ENCODE data around the gene PHLPP1. TPM values are rescaled to one million over a fixed set of nuclear protein-coding genes. Genes with fewer than 3 reads are reported as not detected.

Gene PHLPP1
- total and polyA plus RNA-seq, 2 donors (not counting 1 experiment from before 2014, with no cell fraction given) = 3.6 to 5.0 TPM

- no peak overlapping the region for H3K9ac ChIP-seq (ENCODE audit: insufficient read depth, low read length)
- H3K79me2 ChIP-seq (ENCODE audit: control insufficient read depth, insufficient read depth, low read length) = no peaks in the 10 kb centered on the region
- no peaks in the 10 kb centered on the region for H3K27me3 ChIP-seq (ENCODE audit: control insufficient read depth, insufficient read depth, low read length)
- no peak overlapping the region for H3K4me2 ChIP-seq (ENCODE audit: extremely low read depth, insufficient read depth, low read length)
- no peaks in the 10 kb centered on the region for H3K9me3 ChIP-seq (ENCODE audit: control insufficient read depth, insufficient read depth, low read depth, low read length)
- H3K27ac ChIP-seq (ENCODE audit: insufficient read depth, low read length) = no peak overlapping the region
- H4K20me1 ChIP-seq (ENCODE audit: control insufficient read depth, extremely low read depth, insufficient read depth, low read length) = no peaks in the 10 kb centered on the region
- no peaks in the 10 kb centered on the region for H3K36me3 ChIP-seq (ENCODE audit: control insufficient read depth, insufficient read depth, low read length)
- TF ChIP-seq CTCF (conservative IDR thresholded peaks at IDR 0.05 in 1 of 2, IDR thresholded peaks at IDR 0.05 in 1 of 2; ENCODE audit: low read depth in 1 of 2, low read length in 2 of 2) = no peak
- TF ChIP-seq EZH2 (IDR thresholded peaks at IDR 0.05; ENCODE audit: low read length, missing control alignments) = no peak
- DNase-seq (ENCODE audit: low read depth in 2 of 2) = no peak
- no peaks in the 10 kb centered on the region for H3K4me1 ChIP-seq (ENCODE audit: control insufficient read depth, extremely low read depth, insufficient read depth, low read length)
- no peak overlapping the region for H2AFZ ChIP-seq (ENCODE audit: low read length)
- no peak overlapping the region for H3K4me3 ChIP-seq (replicated peaks in 1 of 4; ENCODE audit: control extremely low read depth in 1 of 4, insufficient read depth in 1 of 4, low read depth in 3 of 4, low read length in 4 of 4)
These were observed 31.4 kb upstream of the PHLPP1 start for GRCh38 chr18:62683935-62684334.

- no peak for DNase-seq (ENCODE audit: low read depth in 2 of 2)
- TF ChIP-seq EZH2 (IDR thresholded peaks at IDR 0.05; ENCODE audit: low read length, missing control alignments) (no peak), CTCF (conservative IDR thresholded peaks at IDR 0.05 in 1 of 2, IDR thresholded peaks at IDR 0.05 in 1 of 2; ENCODE audit: low read depth in 1 of 2, low read length in 2 of 2) (no peak)
- Histone ChIP-seq H3K4me2 (ENCODE audit: extremely low read depth, insufficient read depth, low read length) (no peak overlapping the region), H3K27me3 (ENCODE audit: control insufficient read depth, insufficient read depth, low read length) (peaks cover 3% of the 10 kb centered on the region), H3K36me3 (ENCODE audit: control insufficient read depth, insufficient read depth, low read length) (no peaks in the 10 kb centered on the region), H3K79me2 (ENCODE audit: control insufficient read depth, insufficient read depth, low read length) (no peaks in the 10 kb centered on the region), H4K20me1 (ENCODE audit: control insufficient read depth, extremely low read depth, insufficient read depth, low read length) (no peaks in the 10 kb centered on the region), H3K4me1 (ENCODE audit: control insufficient read depth, extremely low read depth, insufficient read depth, low read length) (no peaks in the 10 kb centered on the region), H3K27ac (ENCODE audit: insufficient read depth, low read length) (no peak overlapping the region), H3K9ac (ENCODE audit: insufficient read depth, low read length) (no peak overlapping the region), H2AFZ (ENCODE audit: low read length) (no peak overlapping the region), H3K9me3 (ENCODE audit: control insufficient read depth, insufficient read depth, low read depth, low read length) (peaks cover 2% of the 10 kb centered on the region), H3K4me3 (replicated peaks in 1 of 4; ENCODE audit: control extremely low read depth in 1 of 4, insufficient read depth in 1 of 4, low read depth in 3 of 4, low read length in 4 of 4) (no peak overlapping the region)
These were observed 26.5 kb upstream of the PHLPP1 start for GRCh38 chr18:62688743-62689317.

GRCh38 chr18:62690236-62690815 lies 25.0 kb upstream of the PHLPP1 start:
- Histone ChIP-seq H4K20me1 (ENCODE audit: control insufficient read depth, extremely low read depth, insufficient read depth, low read length) (no peaks in the 10 kb centered on the region), H3K36me3 (ENCODE audit: control insufficient read depth, insufficient read depth, low read length) (no peaks in the 10 kb centered on the region), H3K9me3 (ENCODE audit: control insufficient read depth, insufficient read depth, low read depth, low read length) (peaks cover 2% of the 10 kb centered on the region), H3K9ac (ENCODE audit: insufficient read depth, low read length) (no peak overlapping the region), H2AFZ (ENCODE audit: low read length) (no peak overlapping the region), H3K27ac (ENCODE audit: insufficient read depth, low read length) (no peak overlapping the region), H3K4me2 (ENCODE audit: extremely low read depth, insufficient read depth, low read length) (no peak overlapping the region), H3K79me2 (ENCODE audit: control insufficient read depth, insufficient read depth, low read length) (no peaks in the 10 kb centered on the region), H3K27me3 (ENCODE audit: control insufficient read depth, insufficient read depth, low read length) (peaks cover 3% of the 10 kb centered on the region), H3K4me1 (ENCODE audit: control insufficient read depth, extremely low read depth, insufficient read depth, low read length) (no peaks in the 10 kb centered on the region), H3K4me3 (replicated peaks in 1 of 4; ENCODE audit: control extremely low read depth in 1 of 4, insufficient read depth in 1 of 4, low read depth in 3 of 4, low read length in 4 of 4) (no peak overlapping the region)
- TF ChIP-seq CTCF (conservative IDR thresholded peaks at IDR 0.05 in 1 of 2, IDR thresholded peaks at IDR 0.05 in 1 of 2; ENCODE audit: low read depth in 1 of 2, low read length in 2 of 2) (no peak), EZH2 (IDR thresholded peaks at IDR 0.05; ENCODE audit: low read length, missing control alignments) (no peak)
- DNase-seq (ENCODE audit: low read depth in 2 of 2) = no peak
